Activated CD4-positive, alpha-beta T cell treated with anti-CD3 and anti-CD28 coated beads, Interleukin-2, amount 50 U/mL, for 1 hour (primary cell): Measurements from ENCODE around the gene CLIC3.
A peak's percentile ranks its signal among the peaks of the same experiment; 100 is the strongest.

Source experiments
- DNase-seq: peaks from one replicate; pipeline ENCODE4 v3.0.0-alpha.2; 2020

CLIC3 gene

GRCh38 chr9:136950656-136951276, 45.6 kb downstream of the CLIC3 start:
- DNase-seq = no peak

DNA sequence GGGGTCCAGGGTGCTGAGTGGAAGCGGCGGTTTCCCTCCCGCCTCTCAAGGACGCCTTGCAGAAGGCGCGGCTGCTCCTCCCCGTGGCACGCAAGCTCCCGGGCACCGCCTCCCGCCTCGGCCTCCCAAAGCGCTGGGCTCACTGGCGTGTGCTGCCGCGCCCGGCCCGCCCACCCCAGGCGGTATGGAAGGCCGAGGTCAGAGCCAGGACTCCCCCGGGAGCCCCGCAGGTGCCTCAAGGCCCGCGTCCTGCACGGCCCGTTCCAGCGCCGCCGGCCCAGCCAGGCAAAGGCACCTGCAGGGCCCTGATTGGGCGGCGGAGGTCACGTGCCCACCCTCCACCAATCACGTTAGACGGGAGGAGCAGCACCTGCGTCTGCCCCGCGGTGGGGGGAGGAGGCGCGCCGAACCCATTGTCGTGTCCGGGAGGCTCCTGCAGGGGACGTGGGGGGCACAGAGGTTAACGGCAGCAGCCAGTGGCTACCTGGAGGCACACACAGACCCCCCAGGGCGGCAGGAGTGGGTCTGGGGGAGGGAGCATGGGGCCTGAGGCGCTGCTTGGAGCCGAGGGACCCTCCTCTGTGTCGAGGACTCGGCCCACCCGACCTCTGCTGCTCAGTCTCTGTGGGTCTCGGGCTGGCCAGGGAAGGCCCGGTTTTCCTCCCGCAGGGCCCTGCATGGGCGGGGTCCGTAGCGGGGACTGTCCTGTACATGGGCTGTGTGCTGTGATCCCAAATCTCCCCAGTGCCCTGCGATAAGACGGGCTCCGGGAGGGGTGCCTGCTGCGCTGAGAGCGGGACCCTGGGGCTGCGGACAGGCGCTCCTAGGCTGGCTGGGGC, 46.3 kb downstream of the CLIC3 start:
- peak; percentile 96 for DNase-seq

DNA sequence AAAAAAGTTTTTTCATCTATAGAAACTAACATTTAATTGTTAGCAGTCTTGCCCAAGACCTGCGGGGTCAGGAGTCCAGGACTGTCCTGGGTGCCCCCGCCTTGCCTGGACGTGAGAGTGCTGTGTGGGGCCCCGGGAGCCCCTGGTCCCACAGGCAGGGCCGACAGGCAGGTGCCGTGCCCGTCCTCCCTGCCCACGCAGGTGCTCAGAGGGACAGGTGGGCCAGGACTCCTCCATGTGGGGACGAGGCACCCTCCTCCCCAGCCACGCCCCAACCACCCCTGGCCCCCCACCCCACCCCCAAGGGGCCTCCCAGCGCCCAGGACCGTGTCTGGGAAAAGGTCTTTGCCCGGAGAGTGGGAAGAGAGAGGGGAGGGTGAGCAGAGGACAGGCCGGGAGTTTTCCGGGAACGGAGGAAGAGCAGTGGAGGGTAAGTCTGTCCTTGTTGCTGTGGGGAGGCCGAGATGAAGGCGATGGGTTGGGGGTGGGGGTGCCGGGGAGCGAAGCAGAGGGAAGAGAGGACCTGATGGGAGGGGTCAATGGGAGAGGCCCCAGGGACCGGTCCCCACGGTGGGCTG, 47.0 kb downstream of the CLIC3 start:
- no peak for DNase-seq

- no peak for DNase-seq
Measured at GRCh38 chr9:136947955-136948510, 48.3 kb downstream of the CLIC3 start.

DNA sequence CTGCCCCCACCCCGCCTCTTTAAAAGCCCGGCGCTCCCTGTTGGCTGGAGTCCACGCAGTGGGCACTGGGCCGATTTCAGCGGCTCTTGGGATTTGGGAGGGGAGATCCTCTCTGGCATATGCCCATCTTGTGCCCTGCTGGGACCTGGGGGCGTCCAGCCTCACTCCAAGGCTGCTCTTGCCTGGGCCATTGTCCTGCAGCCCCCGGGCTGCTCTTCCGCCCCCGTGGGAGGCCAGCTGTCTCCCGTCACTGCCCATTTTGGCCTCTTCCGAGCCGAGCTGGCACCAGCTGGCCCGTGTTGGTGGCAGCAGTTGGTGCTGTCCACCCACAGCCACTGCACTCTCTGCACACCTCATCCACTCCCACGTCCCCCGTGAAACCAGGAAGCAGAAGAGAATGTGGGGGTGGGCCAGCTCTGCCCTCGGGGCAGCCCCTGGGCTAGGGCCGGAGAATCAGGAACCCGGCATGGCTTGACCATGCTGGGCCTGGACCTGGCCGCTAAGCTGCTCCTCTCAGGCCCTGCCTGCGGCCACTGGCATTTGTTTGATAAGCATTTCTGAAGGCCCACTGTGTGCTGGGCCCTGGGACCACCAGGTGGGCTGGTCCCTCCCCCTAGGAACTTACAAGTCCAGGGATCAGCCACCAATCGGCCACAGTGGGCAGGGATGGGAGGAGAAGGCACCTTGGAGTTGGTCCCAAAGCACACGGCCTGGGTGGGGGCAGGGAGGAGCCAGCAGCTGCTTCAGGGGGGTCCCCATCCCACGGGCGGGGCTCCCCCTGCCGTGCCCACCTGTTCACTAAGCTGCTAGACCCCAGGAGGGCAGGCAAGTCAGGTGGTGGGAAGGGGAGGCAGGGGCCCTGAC, 49.1 kb downstream of the CLIC3 start:
- DNase-seq = no peak

DNA sequence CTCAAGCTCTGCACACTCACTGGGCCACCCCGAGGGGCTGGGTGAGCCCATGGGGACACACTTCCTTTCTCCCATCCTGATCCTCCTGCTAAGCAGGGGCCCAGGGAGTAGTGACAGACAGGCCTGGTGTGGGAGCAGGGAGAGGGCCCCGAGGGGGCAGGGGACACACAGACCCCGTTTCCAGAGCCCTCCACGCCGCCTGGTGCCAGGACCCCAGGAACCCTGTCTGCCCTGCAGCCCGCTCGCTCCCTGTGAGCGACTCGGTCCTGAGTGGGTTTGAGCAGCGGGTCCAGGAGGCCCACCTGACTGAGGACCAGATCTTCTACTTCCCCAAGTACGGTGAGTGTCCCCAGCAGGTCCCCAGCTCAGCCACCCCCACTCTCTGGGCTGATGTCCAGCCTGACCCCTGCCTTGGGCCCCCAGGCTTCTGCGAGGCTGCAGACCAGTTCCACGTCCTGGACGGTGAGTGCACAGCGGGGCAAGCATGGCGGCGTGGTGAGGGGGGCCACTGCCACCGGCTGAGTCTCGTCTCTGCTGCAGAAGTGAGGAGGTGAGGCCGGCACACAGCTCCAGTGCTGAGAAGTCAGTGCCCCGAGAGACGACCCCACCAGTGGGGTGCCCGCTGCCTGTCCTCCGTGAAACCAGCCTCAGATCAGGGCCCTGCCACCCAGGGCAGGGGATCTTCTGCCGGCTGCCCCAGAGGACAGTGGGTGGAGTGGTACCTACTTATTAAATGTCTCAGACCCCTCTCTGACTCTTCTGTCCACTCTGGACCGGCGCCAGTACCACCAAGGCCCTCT, 49.9 kb downstream of the CLIC3 start:
- no peak for DNase-seq

- DNase-seq = no peak
Measured at GRCh38 chr9:136945333-136946227, 50.8 kb downstream of the CLIC3 start.
